ENCODE data around the gene ACIN1.

- TF ChIP-seq, protein P1, sequence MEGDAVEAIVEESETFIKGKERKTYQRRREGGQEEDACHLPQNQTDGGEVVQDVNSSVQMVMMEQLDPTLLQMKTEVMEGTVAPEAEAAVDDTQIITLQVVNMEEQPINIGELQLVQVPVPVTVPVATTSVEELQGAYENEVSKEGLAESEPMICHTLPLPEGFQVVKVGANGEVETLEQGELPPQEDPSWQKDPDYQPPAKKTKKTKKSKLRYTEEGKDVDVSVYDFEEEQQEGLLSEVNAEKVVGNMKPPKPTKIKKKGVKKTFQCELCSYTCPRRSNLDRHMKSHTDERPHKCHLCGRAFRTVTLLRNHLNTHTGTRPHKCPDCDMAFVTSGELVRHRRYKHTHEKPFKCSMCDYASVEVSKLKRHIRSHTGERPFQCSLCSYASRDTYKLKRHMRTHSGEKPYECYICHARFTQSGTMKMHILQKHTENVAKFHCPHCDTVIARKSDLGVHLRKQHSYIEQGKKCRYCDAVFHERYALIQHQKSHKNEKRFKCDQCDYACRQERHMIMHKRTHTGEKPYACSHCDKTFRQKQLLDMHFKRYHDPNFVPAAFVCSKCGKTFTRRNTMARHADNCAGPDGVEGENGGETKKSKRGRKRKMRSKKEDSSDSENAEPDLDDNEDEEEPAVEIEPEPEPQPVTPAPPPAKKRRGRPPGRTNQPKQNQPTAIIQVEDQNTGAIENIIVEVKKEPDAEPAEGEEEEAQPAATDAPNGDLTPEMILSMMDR (IDR thresholded peaks at IDR 0.05), result no peak
- no peak for TF ChIP-seq ZFX (IDR thresholded peaks at IDR 0.05; ENCODE audit: borderline replicate concordance)
These were observed 77.8 kb downstream of the ACIN1 start for GRCh38 chr14:23017091-23017490.

All from 22Rv1 (cell line).